ENCODE data around the gene CTIF.

DNA sequence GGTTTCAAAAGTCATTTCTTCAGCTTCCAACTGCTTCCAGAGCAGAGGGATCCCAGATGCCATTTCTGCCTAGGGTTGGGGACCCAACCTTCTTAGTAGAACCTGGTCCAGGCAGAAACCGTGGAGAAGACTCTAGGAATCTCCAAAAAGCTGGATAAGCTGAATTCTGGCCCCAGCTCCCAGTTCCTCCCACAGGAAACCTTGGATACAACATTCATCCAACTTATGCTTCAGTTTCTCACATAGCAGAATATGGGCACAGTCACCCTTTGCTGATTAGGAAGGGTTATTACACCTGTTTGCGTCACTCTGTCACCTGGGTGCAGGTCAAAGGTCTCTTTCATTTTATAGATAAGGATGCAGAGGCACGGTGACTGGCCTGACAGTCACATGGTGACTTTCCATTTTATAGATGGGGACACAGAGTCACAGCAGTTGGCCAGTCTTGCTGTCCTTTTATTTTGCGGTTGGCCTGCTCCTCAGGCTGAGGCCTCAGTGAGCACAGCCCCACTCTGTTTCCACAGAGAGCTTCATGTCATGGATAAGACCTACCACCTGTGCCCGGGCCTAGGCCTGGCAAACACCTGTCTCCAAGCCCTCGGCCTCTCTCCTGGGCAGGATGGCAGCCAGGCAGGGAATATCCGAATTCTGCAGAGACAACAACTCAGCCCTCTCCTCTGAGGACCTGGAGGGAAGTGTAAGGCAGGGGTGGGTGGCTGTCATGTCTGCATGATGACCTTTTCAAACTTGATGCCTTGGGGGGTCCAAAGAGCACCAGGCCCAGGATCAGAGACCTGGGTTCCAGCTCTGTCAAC lies 263.1 kb downstream of the CTIF start:
- no peak for TF ChIP-seq EZH2 (IDR thresholded peaks at IDR 0.05; ENCODE audit: low read length, unreplicated experiment)
- TF ChIP-seq, protein P1, sequence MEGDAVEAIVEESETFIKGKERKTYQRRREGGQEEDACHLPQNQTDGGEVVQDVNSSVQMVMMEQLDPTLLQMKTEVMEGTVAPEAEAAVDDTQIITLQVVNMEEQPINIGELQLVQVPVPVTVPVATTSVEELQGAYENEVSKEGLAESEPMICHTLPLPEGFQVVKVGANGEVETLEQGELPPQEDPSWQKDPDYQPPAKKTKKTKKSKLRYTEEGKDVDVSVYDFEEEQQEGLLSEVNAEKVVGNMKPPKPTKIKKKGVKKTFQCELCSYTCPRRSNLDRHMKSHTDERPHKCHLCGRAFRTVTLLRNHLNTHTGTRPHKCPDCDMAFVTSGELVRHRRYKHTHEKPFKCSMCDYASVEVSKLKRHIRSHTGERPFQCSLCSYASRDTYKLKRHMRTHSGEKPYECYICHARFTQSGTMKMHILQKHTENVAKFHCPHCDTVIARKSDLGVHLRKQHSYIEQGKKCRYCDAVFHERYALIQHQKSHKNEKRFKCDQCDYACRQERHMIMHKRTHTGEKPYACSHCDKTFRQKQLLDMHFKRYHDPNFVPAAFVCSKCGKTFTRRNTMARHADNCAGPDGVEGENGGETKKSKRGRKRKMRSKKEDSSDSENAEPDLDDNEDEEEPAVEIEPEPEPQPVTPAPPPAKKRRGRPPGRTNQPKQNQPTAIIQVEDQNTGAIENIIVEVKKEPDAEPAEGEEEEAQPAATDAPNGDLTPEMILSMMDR (conservative IDR thresholded peaks at IDR 0.05; ENCODE audit: low read depth, low read length) = no peak
